Measurements from ENCODE around the gene S100A8. TPM values are rescaled to one million over a fixed set of nuclear protein-coding genes. Genes with fewer than 3 reads are reported as not detected.

S100A8 gene
- total and polyA plus RNA-seq, 11 donors, result 6.0 to 199 (median 32.3) TPM

- WGBS, 4 donors, result 32 to 45% (median 44%) methylated on average over 4 to 6 of the region's 6 CpGs
- TF ChIP-seq, protein P1, sequence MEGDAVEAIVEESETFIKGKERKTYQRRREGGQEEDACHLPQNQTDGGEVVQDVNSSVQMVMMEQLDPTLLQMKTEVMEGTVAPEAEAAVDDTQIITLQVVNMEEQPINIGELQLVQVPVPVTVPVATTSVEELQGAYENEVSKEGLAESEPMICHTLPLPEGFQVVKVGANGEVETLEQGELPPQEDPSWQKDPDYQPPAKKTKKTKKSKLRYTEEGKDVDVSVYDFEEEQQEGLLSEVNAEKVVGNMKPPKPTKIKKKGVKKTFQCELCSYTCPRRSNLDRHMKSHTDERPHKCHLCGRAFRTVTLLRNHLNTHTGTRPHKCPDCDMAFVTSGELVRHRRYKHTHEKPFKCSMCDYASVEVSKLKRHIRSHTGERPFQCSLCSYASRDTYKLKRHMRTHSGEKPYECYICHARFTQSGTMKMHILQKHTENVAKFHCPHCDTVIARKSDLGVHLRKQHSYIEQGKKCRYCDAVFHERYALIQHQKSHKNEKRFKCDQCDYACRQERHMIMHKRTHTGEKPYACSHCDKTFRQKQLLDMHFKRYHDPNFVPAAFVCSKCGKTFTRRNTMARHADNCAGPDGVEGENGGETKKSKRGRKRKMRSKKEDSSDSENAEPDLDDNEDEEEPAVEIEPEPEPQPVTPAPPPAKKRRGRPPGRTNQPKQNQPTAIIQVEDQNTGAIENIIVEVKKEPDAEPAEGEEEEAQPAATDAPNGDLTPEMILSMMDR (IDR thresholded peaks at IDR 0.05), result no peak
- no peak for TF ChIP-seq POLR2A (IDR thresholded peaks at IDR 0.05)
- peaks cover 0 to 32% (median 2%) of the 10 kb centered on the region in 9 donors for H3K27me3 ChIP-seq
These were observed 37.9 kb upstream of the S100A8 start for GRCh38 chr1:153428791-153429190.

GRCh38 chr1:153428073-153428638 is 37.3 kb upstream of the S100A8 start:
- DNase-seq, result no peak
- 70 to 79% (median 76%) methylated on average over 12 of the region's 12 CpGs for WGBS, 4 donors

More at GRCh38 chr1:153428791-153429190, 37.9 kb upstream of the S100A8 start:
- DNase-seq (no peak), ATAC-seq (no peak)
- Histone ChIP-seq H3K36me3 (no peaks in the 10 kb centered on the region), H3K4me3 (no peak overlapping the region), H3K9me3 (no peaks in the 10 kb centered on the region), H3K27ac (no peak overlapping the region), H3K4me1 (no peaks in the 10 kb centered on the region)
- intact Hi-C loops (cut with DNase I), result no loop called here

DNA sequence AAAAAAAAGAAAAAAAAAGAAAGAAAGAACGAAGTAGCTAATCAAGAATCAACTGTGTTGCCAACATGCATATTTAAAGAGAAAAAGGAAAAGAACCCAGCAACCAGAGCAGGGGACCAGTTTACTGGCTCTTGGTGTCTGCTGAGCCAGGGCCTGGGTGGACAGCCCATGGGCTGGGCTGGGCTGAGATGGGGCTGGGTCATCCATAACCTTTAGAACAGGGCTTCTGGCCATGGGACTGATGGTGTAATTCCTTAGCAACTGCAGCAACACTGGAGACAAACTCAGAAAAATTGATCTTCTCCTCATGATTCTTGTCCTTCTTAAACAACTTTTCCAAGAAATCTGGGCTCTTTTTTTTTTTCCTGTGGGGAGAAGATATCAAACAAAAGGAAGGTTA is 35.9 kb upstream of the S100A8 start:
- intact Hi-C loops (cut with DNase I), result no loop called here

More at GRCh38 chr1:153428073-153428638, 37.3 kb upstream of the S100A8 start:
- no peaks in the 10 kb centered on the region for H3K4me1 ChIP-seq
- H3K27me3 ChIP-seq, result peaks cover 0 to 35% (median 2%) of the 10 kb centered on the region in 9 donors
- no peak for ATAC-seq
- H3K4me3 ChIP-seq, result no peak overlapping the region
- TF ChIP-seq, protein P1 (IDR thresholded peaks at IDR 0.05), result no peak
- no peak for TF ChIP-seq POLR2A (IDR thresholded peaks at IDR 0.05)
- H3K27ac ChIP-seq, result no peak overlapping the region
- H3K36me3 ChIP-seq, result no peaks in the 10 kb centered on the region
- intact Hi-C loops (cut with DNase I), result no loop called here
- H3K9me3 ChIP-seq, result no peaks in the 10 kb centered on the region

GRCh38 chr1:153422450-153423068 is 31.7 kb upstream of the S100A8 start:
- Histone ChIP-seq H3K27me3 (peaks cover 0 to 34% (median 9%) of the 10 kb centered on the region in 9 donors), H3K4me3 (no peak overlapping the region), H3K9me3 (no peaks in the 10 kb centered on the region), H3K36me3 (no peaks in the 10 kb centered on the region), H3K4me1 (no peaks in the 10 kb centered on the region), H3K27ac (no peak overlapping the region)
- peak; percentile 59 to 76 (median 63) for DNase-seq
- 4 to 10% (median 6%) methylated on average over 6 of the region's 6 CpGs for WGBS, 4 donors
- intact Hi-C loops (cut with DNase I), result no loop called here
- no peak for TF ChIP-seq POLR2A (IDR thresholded peaks at IDR 0.05)
- TF ChIP-seq, protein P1 (IDR thresholded peaks at IDR 0.05), result no peak
- peak in 2 of 4 donors; percentile 54 to 60 for ATAC-seq

More for the DNA sequence above, 35.9 kb upstream of the S100A8 start:
- Histone ChIP-seq H3K27me3 (peaks cover 0 to 35% (median 2%) of the 10 kb centered on the region in 9 donors), H3K9me3 (no peaks in the 10 kb centered on the region), H3K4me1 (no peaks in the 10 kb centered on the region), H3K27ac (no peak overlapping the region), H3K4me3 (no peak overlapping the region), H3K36me3 (no peaks in the 10 kb centered on the region)
- DNase-seq (no peak), ATAC-seq (no peak)
- 21 to 51% (median 28%) methylated on average over 1 of the region's 1 CpG for WGBS, 4 donors
- TF ChIP-seq, protein P1 (IDR thresholded peaks at IDR 0.05), result no peak
- no peak for TF ChIP-seq POLR2A (IDR thresholded peaks at IDR 0.05)

Measured in heart left ventricle (tissue), 16 donors.